ENCODE data around the gene BEX5. TPM values are rescaled to one million over a fixed set of nuclear protein-coding genes. Genes with fewer than 3 reads are reported as not detected.
"Not testable (repeated sequence)": the region's sequence is repeated elsewhere in the genome, so short reads cannot be mapped to it uniquely, and the experiment has no call there.

The BEX5 gene
- total and polyA plus RNA-seq, 2 of the 8 experiments (the other 6 are each of a cell fraction or from before 2014, with no cell fraction given): 0.15 to 9.9 TPM

DNA sequence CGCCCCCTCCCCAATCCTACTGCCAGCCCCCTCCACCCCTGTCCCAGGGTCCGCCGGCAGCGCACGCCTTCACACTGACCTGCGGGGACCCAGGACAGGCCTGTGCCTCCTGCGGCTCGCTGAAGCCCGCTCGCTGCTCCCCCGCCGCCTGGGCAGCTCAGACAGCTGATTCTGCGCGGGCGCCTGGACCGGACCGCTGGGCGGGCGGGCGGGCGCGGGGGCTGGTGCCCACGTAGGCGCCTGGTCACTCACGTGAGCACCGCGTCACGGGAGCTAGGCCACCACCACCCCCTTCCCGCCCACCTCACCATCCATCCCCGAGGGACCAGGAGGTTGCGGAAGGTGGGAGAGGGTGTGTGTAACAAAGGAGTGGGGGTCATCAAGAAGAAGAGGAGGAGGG, 13.5 kb downstream of the BEX5 start, which contains the start of gene TCEAL6:
TSS of gene TCEAL6 (minus strand) at position 208 of the 400 bp plus-strand sequence.
- POLR2A ChIA-PET (ENCODE audit: partially characterized antibody); H4K20me1 ChIP-seq (replicated peaks in 1 of 2; ENCODE audit: control insufficient read depth in 1 of 2, insufficient read depth in 2 of 2, low read length in 2 of 2); H3K18ac ChIP-seq (ENCODE audit: extremely low read depth, low read length); H3K27ac ChIP-seq (ENCODE audit: low read depth, low read length); H3K9ac ChIP-seq (replicated peaks in 1 of 4; ENCODE audit: extremely low read depth in 1 of 4, low read depth in 3 of 4, low read length in 3 of 4); H2AK5ac ChIP-seq (ENCODE audit: low read depth, low read length); H4K5ac ChIP-seq (ENCODE audit: insufficient read length, low read depth, low read length); DNase-seq (ENCODE audit: low read depth in 1 of 2, low spot score in 2 of 2); H3K4me3 ChIP-seq (ENCODE audit: extremely low read depth in 1 of 4, insufficient read depth in 2 of 4, low read depth in 3 of 4, low read length in 4 of 4); H3K14ac ChIP-seq (ENCODE audit: insufficient read length); H4K91ac ChIP-seq (replicated peaks; ENCODE audit: insufficient read length, low read length); H3K56ac ChIP-seq (replicated peaks; ENCODE audit: insufficient read length, low read depth, low read length); H2BK20ac ChIP-seq (ENCODE audit: low read length); H2BK12ac ChIP-seq (ENCODE audit: low read depth, low read length); H3K23me2 ChIP-seq (ENCODE audit: low read depth, low read length); H3K4me2 ChIP-seq (ENCODE audit: insufficient read depth in 1 of 2, low read depth in 2 of 2, low read length in 2 of 2); H3K4me1 ChIP-seq (replicated peaks in 1 of 4; ENCODE audit: control insufficient read depth in 3 of 4, insufficient read depth in 4 of 4, low read length in 3 of 4); H2BK5ac ChIP-seq (ENCODE audit: low read depth, low read length); H3K79me2 ChIP-seq (ENCODE audit: control insufficient read depth in 1 of 2, insufficient read depth in 2 of 2, low read length in 2 of 2); CTCF ChIA-PET (ENCODE audit: partially characterized antibody); H2AFZ ChIP-seq (ENCODE audit: low read length); FAIRE-seq; H3K27me3 ChIP-seq (replicated peaks in 1 of 4; ENCODE audit: control insufficient read depth in 3 of 4, extremely low read depth in 1 of 4, insufficient read depth in 3 of 4, low read length in 3 of 4); H2BK15ac ChIP-seq (ENCODE audit: low read length); H3K79me1 ChIP-seq (ENCODE audit: low read depth, low read length); H3K23ac ChIP-seq (ENCODE audit: insufficient read length); H2BK120ac ChIP-seq (replicated peaks; ENCODE audit: low read depth, low read length); H3K36me3 ChIP-seq (ENCODE audit: control insufficient read depth in 2 of 4, insufficient read depth in 4 of 4, low read length in 3 of 4); H4K8ac ChIP-seq (ENCODE audit: extremely low read depth, insufficient read depth, low read length); H3K4ac ChIP-seq (replicated peaks; ENCODE audit: insufficient read length, low read depth, low read length): not testable (repeated sequence)
- peaks cover 2 to 20% of the 10 kb centered on the region in 2 experiments; a peak in 3 of 4 replicates for H3K9me3 ChIP-seq (ENCODE audit: insufficient read depth in 2 of 2, low read depth in 1 of 2, low read length in 1 of 2)
- no CpG with 5 or more reads among the region's 31 CpGs for WGBS, 2 experiments (ENCODE audit: extremely low coverage in 1 of 2, insufficient coverage in 1 of 2, insufficient read length in 1 of 2, insufficient replicate concordance in 2 of 2, low coverage in 1 of 2, low lambda C conversion rate in 2 of 2, missing lambda C conversion rate in 1 of 2)

DNA sequence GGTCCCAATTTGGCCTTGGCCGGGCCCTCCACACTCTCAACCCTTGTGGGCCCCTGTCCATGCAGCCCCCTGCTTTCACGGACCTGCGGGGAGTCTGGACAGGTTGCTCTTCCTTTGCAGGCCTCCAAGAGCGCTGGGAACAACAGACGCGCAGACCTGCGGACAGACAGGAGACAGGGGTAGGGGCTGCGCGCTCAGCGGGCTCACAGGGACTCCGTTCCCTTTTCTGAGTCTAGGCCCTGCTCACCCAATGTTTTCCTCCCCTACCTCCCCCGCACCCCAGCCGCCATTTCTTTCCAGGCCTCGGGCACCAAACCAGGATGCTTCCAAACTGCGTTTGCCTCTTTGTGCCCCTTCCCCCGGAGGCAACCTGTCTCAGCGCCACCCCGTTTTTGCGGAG, 14.1 kb downstream of the BEX5 start:
- H3K56ac ChIP-seq (replicated peaks; ENCODE audit: insufficient read length, low read depth, low read length); H2BK5ac ChIP-seq (ENCODE audit: low read depth, low read length); H4K8ac ChIP-seq (ENCODE audit: extremely low read depth, insufficient read depth, low read length); H3K4me2 ChIP-seq (ENCODE audit: insufficient read depth in 1 of 2, low read depth in 2 of 2, low read length in 2 of 2); CTCF ChIA-PET (ENCODE audit: partially characterized antibody); H3K27me3 ChIP-seq (replicated peaks in 1 of 4; ENCODE audit: control insufficient read depth in 3 of 4, extremely low read depth in 1 of 4, insufficient read depth in 3 of 4, low read length in 3 of 4); H2BK12ac ChIP-seq (ENCODE audit: low read depth, low read length); DNase-seq (ENCODE audit: low read depth in 1 of 2, low spot score in 2 of 2); H4K5ac ChIP-seq (ENCODE audit: insufficient read length, low read depth, low read length); H3K79me2 ChIP-seq (ENCODE audit: control insufficient read depth in 1 of 2, insufficient read depth in 2 of 2, low read length in 2 of 2); H4K91ac ChIP-seq (replicated peaks; ENCODE audit: insufficient read length, low read length); H4K20me1 ChIP-seq (replicated peaks in 1 of 2; ENCODE audit: control insufficient read depth in 1 of 2, insufficient read depth in 2 of 2, low read length in 2 of 2); H3K4me3 ChIP-seq (ENCODE audit: extremely low read depth in 1 of 4, insufficient read depth in 2 of 4, low read depth in 3 of 4, low read length in 4 of 4); H2BK120ac ChIP-seq (replicated peaks; ENCODE audit: low read depth, low read length); H2AFZ ChIP-seq (ENCODE audit: low read length); H3K79me1 ChIP-seq (ENCODE audit: low read depth, low read length); H3K4me1 ChIP-seq (replicated peaks in 1 of 4; ENCODE audit: control insufficient read depth in 3 of 4, insufficient read depth in 4 of 4, low read length in 3 of 4); H2BK15ac ChIP-seq (ENCODE audit: low read length); H3K14ac ChIP-seq (ENCODE audit: insufficient read length); H2BK20ac ChIP-seq (ENCODE audit: low read length); FAIRE-seq; H3K18ac ChIP-seq (ENCODE audit: extremely low read depth, low read length); H2AK5ac ChIP-seq (ENCODE audit: low read depth, low read length); H3K36me3 ChIP-seq (ENCODE audit: control insufficient read depth in 2 of 4, insufficient read depth in 4 of 4, low read length in 3 of 4); POLR2A ChIA-PET (ENCODE audit: partially characterized antibody); H3K23ac ChIP-seq (ENCODE audit: insufficient read length); H3K23me2 ChIP-seq (ENCODE audit: low read depth, low read length); H3K9ac ChIP-seq (replicated peaks in 1 of 4; ENCODE audit: extremely low read depth in 1 of 4, low read depth in 3 of 4, low read length in 3 of 4); H3K27ac ChIP-seq (ENCODE audit: low read depth, low read length); H3K4ac ChIP-seq (replicated peaks; ENCODE audit: insufficient read length, low read depth, low read length): not testable (repeated sequence)
- WGBS, 2 experiments (ENCODE audit: extremely low coverage in 1 of 2, insufficient coverage in 1 of 2, insufficient read length in 1 of 2, insufficient replicate concordance in 2 of 2, low coverage in 1 of 2, low lambda C conversion rate in 2 of 2, missing lambda C conversion rate in 1 of 2): no CpG with 5 or more reads among the region's 19 CpGs
- peaks cover 0 to 20% of the 10 kb centered on the region in 2 experiments; a peak in 3 of 4 replicates for H3K9me3 ChIP-seq (ENCODE audit: insufficient read depth in 2 of 2, low read depth in 1 of 2, low read length in 1 of 2)

All from H1 (cell line).